ENCODE results near the gene BAG5. TPM values are rescaled to one million over a fixed set of nuclear protein-coding genes. Genes with fewer than 3 reads are reported as not detected.

BAG5 gene
- total RNA-seq (2012; rRNA removed) (22.2 and 32.2 TPM in 2 replicates), polyA plus RNA-seq (2012; rRNA removed) (5.2 and 6.7 TPM in 2 replicates), Bru-seq, nascent RNA (percentile 84 among the genes with signal in this experiment), BruChase-seq, experiment 1, labeled RNA remaining after a 6-hour chase (percentile 85 among the genes with signal in this experiment), BruChase-seq, experiment 2, labeled RNA remaining after a 2-hour chase (percentile 99 among the genes with signal in this experiment)
- polyA plus RNA-seq (2012; cell fraction: cytosol; rRNA removed), result 1.9 and 2.3 TPM in 2 replicates
- 0.92 and 4.4 TPM in 2 replicates for polyA plus RNA-seq (2012; cell fraction: nucleus; rRNA removed; ENCODE audit: low replicate concordance)
- long read RNA-seq, full-length matches to known transcripts, result 33 of 43 reads
- long read RNA-seq, partial matches to known transcripts, result 0 of 43 reads
- long read RNA-seq, other reads (novel, unspliced or antisense), result 10 of 43 reads

GRCh38 chr14:103562429-103563225 is at the start of gene BAG5, which contains the start of gene COA8:
BAG5 (minus strand) TSS chr14:103562657; CDS start chr14:103561164, 1,493 bp downstream.
COA8 (plus strand) TSS chr14:103562960; CDS start chr14:103563002, 42 bp downstream.
- peak; percentile 75 for DNase-seq
- Histone ChIP-seq H2BK20ac (ENCODE audit: low read depth, low read length) (no peak within 1 kb of the TSS), H3K9me3 (ENCODE audit: control insufficient read depth, insufficient read depth, low read length) (no peaks in the 10 kb centered on the region), H3K14ac (replicated peaks; ENCODE audit: low read depth, low read length) (peak within 1 kb of the TSS; percentile 69), H3K9me1 (ENCODE audit: insufficient read depth, low read length) (peaks cover 3% of the 10 kb centered on the region; the same call in 1 of the 2 replicates), H4K8ac (ENCODE audit: low read depth in 2 of 2, low read length in 2 of 2) (peak within 1 kb of the TSS; percentile 62 to 76), H2AFZ (replicated peaks; ENCODE audit: low read length, poor library complexity) (peak within 1 kb of the TSS; percentile 95), H3K27ac (ENCODE audit: insufficient read depth, low read length) (peak within 1 kb of the TSS; percentile 87), H3K56ac (ENCODE audit: extremely low read depth, insufficient read depth, low read length) (peak within 1 kb of the TSS; percentile 66), H3K27me3 (ENCODE audit: control insufficient read depth, insufficient read depth, low read length) (no peaks in the 10 kb centered on the region), H3K4me3 (ENCODE audit: insufficient read depth, low read depth, low read length) (peak within 1 kb of the TSS; percentile 85), H3K23ac (ENCODE audit: low read depth, low read length) (peak within 1 kb of the TSS; percentile 56), H3K4me2 (ENCODE audit: low read depth, low read length) (peak within 1 kb of the TSS; percentile 98), H3K4me1 (ENCODE audit: control insufficient read depth, insufficient read depth, low read length) (peaks cover 15% of the 10 kb centered on the region), H4K91ac (ENCODE audit: insufficient read depth, low read depth, low read length) (peak within 1 kb of the TSS; percentile 63; the same call in 1 of the 2 replicates), H3K18ac (ENCODE audit: low read depth, low read length) (no peak within 1 kb of the TSS), H4K20me1 (ENCODE audit: insufficient read depth, low read length) (peaks cover 55% of the 10 kb centered on the region), H2BK15ac (ENCODE audit: low read depth, low read length) (no peak within 1 kb of the TSS), H3K9ac (ENCODE audit: low read depth, low read length) (peak within 1 kb of the TSS; percentile 85), H3K36me3 (ENCODE audit: control insufficient read depth, insufficient read depth, low read length) (peaks cover 12% of the 10 kb centered on the region), H2BK120ac (ENCODE audit: low read depth, low read length) (0 out of 2 replicates have a peak within 1 kb of the TSS, but pooled peaks have one; percentile 48), H2AK9ac (replicated peaks; ENCODE audit: low read depth, low read length, poor library complexity) (peak within 1 kb of the TSS; percentile 80), H2BK5ac (ENCODE audit: low read depth, low read length, poor library complexity, severe bottlenecking) (peak within 1 kb of the TSS; percentile 89), H3K79me1 (ENCODE audit: low read depth in 1 of 2, low read length in 2 of 2) (peaks cover 19 to 65% of the 10 kb centered on the region in 2 experiments; a peak in 2 of 4 replicates), H2AK5ac (ENCODE audit: low read depth, low read length) (peak within 1 kb of the TSS; percentile 89), H3K4ac (ENCODE audit: low read depth, low read length) (peak within 1 kb of the TSS; percentile 80), H4K5ac (ENCODE audit: low read depth, low read length) (peak within 1 kb of the TSS; percentile 72; the same call in 1 of the 2 replicates)
- 1% methylated on average over 38 of the region's 109 CpGs; no CpG with 5 or more reads in 1 of the 2 experiments for WGBS, 2 experiments (ENCODE audit: extremely low coverage in 2 of 2, insufficient read length in 1 of 2)
- in situ Hi-C loops (cut with MboI; ENCODE audit: low sequenced_read_pairs), result no loop called here
- intact Hi-C loops (cut with micrococcal nuclease), result loop anchor here (2.0 kb wide), 1 partner anchor 32 kb away; no protein-coding TSS in a partner anchor
- ATAC-seq (ENCODE audit: low read depth), result peak; percentile 85
- dilution Hi-C loops (cut with HindIII; ENCODE audit: low sequenced_read_pairs, unreplicated experiment), result no loop called here
- ChIA-PET CTCF (no interaction called here), POLR2A (ENCODE audit: unreplicated experiment) (no interaction called here)
- no TSS peak for BruUV-seq (replicated peaks)
- TF ChIP-seq POLR2A (IDR thresholded peaks at IDR 0.05; ENCODE audit: low read depth, low read length), result peak; percentile 69
- no peak for TF ChIP-seq RFX5 (IDR thresholded peaks at IDR 0.05; ENCODE audit: low read depth, low read length)
- TF ChIP-seq BHLHE40 (IDR thresholded peaks at IDR 0.05; ENCODE audit: low read depth, low read length), result no peak
- TF ChIP-seq ELK1 (IDR thresholded peaks at IDR 0.05; ENCODE audit: borderline replicate concordance, low read depth, low read length), result no peak
- 0 out of 2 replicates have a peak, but pooled peaks have one; percentile 62 for TF ChIP-seq CHD1 (IDR thresholded peaks at IDR 0.05; ENCODE audit: low read depth, low read length)
- TF ChIP-seq CTCF (conservative IDR thresholded peaks at IDR 0.05; ENCODE audit: low read depth, low read length), result no peak
- no peak for TF ChIP-seq SMC3 (IDR thresholded peaks at IDR 0.05; ENCODE audit: low read depth, low read length)
- TF ChIP-seq FOS (IDR thresholded peaks at IDR 0.05; ENCODE audit: low read depth, low read length), result no peak
- no peak for TF ChIP-seq MAFK (IDR thresholded peaks at IDR 0.05; ENCODE audit: low read depth, low read length)
- no peak for TF ChIP-seq CEBPB (IDR thresholded peaks at IDR 0.05; ENCODE audit: low read depth, low read length)
- no peak for TF ChIP-seq RCOR1 (IDR thresholded peaks at IDR 0.05; ENCODE audit: insufficient replicate concordance, low read length)
- peak; percentile 87 for TF ChIP-seq MXI1 (IDR thresholded peaks at IDR 0.05; ENCODE audit: borderline replicate concordance, low read depth, low read length)
- TF ChIP-seq MAZ (IDR thresholded peaks at IDR 0.05; ENCODE audit: borderline replicate concordance, low read depth, low read length), result peak; percentile 37; the same call in 1 of the 2 replicates
